DOHH2 (cell line): Measurements from ENCODE around the gene HIGD1B.
"Not testable (repeated sequence)": the region's sequence is repeated elsewhere in the genome, so short reads cannot be mapped to it uniquely, and the experiment has no call there.

ENCODE experiments used
- H3F3A ChIP-seq: fragments of 200-600 bp; sonication (generic), shearing (Covaris generic); 2 replicates; pipeline ENCODE4 v1.6.0; 2016; ENCODE audit warnings: antibody characterized with exemption, mild to moderate bottlenecking; ENCODE audit not compliant: control insufficient read depth, insufficient read depth
- H3K27ac ChIP-seq: fragments of 200-600 bp; sonication (generic); 2 replicates; pipeline ENCODE4 v1.5.1; 2014; ENCODE audit warnings: low read depth, mild to moderate bottlenecking, low read length, moderate library complexity
- H3K27me3 ChIP-seq: fragments of 200-600 bp; sonication (generic); 2 replicates; pipeline ENCODE4 v1.6.1; 2014; ENCODE audit warnings: mild to moderate bottlenecking, low read length, mixed read lengths; ENCODE audit not compliant: control insufficient read depth
- H3K36me3 ChIP-seq: fragments of 200-600 bp; sonication (generic); 2 replicates; pipeline ENCODE4 v1.6.1; 2014; ENCODE audit warnings: mild to moderate bottlenecking, low read length, moderate library complexity, mixed read lengths; ENCODE audit not compliant: control insufficient read depth
- H3K4me1 ChIP-seq: fragments of 200-600 bp; sonication (generic); 2 replicates; pipeline ENCODE4 v1.6.1; 2014; ENCODE audit warnings: mild to moderate bottlenecking, low read length, mixed read lengths; ENCODE audit not compliant: control insufficient read depth
- H3K4me2 ChIP-seq: fragments of 200-600 bp; sonication (generic); 2 replicates; pipeline ENCODE4 v1.6.0; 2014; ENCODE audit warnings: mild to moderate bottlenecking, low read length, moderate library complexity
- H3K4me3 ChIP-seq: fragments of 200-600 bp; sonication (generic); 2 replicates; pipeline ENCODE4 v1.5.1; 2014; ENCODE audit warnings: mild to moderate bottlenecking, low read length, mixed read lengths
- H3K79me2 ChIP-seq: fragments of 200-600 bp; sonication (generic); 2 replicates; pipeline ENCODE4 v1.6.1; 2014; ENCODE audit warnings: mild to moderate bottlenecking, low read length, mixed read lengths; ENCODE audit not compliant: control insufficient read depth
- H3K9me2 ChIP-seq: fragments of 200-600 bp; sonication (generic); replicated peaks from 2 replicates; pipeline ENCODE4 v1.6.1; 2014; ENCODE audit warnings: mild to moderate bottlenecking, low read length, mixed read lengths; ENCODE audit not compliant: control insufficient read depth
- H3K9me3 ChIP-seq: fragments of 200-600 bp; sonication (generic); 2 replicates; pipeline ENCODE4 v1.6.1; 2014; ENCODE audit warnings: antibody characterized with exemption, low read length, mixed read lengths; ENCODE audit not compliant: control insufficient read depth, insufficient read depth
- H4K20me1 ChIP-seq: fragments of 200-600 bp; sonication (generic); 2 replicates; pipeline ENCODE4 v1.6.0; 2014; ENCODE audit warnings: low read depth, mild to moderate bottlenecking, antibody characterized with exemption, low read length, moderate library complexity; ENCODE audit not compliant: control insufficient read depth, insufficient read depth
- EZH2phosphoT487 ChIP-seq: fragments of 200-600 bp; sonication (generic); IDR thresholded peaks from 2 replicates; pipeline ENCODE4 v1.6.1; 2017; ENCODE audit warnings: borderline replicate concordance, mild to moderate bottlenecking, antibody characterized with exemption, low read length, moderate library complexity, mixed read lengths
- TF ChIP-seq, protein P1 (sequence below): fragments of 200-600 bp; sonication (generic); IDR thresholded peaks from one replicate; pipeline ENCODE4 v1.5.1; 2014; ENCODE audit warnings: antibody characterized with exemption, mild to moderate bottlenecking, low read depth, low read length; ENCODE audit not compliant: poor library complexity, severe bottlenecking

The HIGD1B gene

DNA sequence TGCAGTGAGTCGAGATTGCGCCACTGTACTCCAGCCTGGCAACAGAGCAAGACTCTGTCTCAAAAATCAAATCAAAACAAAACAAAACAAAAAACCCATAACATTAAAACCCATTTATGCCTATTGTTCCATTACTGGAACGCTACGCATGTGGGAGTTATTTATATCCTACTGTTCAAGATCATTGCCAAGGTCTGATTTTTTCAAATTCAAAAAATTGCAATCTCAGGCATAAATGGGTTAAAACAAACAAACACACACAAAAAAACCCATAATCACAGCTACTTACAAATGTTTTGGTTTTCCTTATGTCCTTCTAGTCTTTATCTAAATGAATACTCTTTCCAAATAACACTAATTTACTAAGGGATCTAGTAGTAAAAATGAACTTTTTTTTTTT lies 35.4 kb upstream of the HIGD1B start:
- Histone ChIP-seq H3F3A (no peaks in the 10 kb centered on the region), H4K20me1 (peaks cover 8% of the 10 kb centered on the region; the same call in 1 of the 2 replicates), H3K27me3 (no peaks in the 10 kb centered on the region), H3K9me3 (no peaks in the 10 kb centered on the region), H3K4me2 (no peak overlapping the region), H3K4me3 (no peak overlapping the region), H3K4me1 (no peaks in the 10 kb centered on the region), H3K9me2 (no peaks in the 10 kb centered on the region), H3K27ac (no peak overlapping the region), H3K36me3 (peaks cover 12% of the 10 kb centered on the region), H3K79me2 (peaks cover 97% of the 10 kb centered on the region)
- TF ChIP-seq, protein P1, sequence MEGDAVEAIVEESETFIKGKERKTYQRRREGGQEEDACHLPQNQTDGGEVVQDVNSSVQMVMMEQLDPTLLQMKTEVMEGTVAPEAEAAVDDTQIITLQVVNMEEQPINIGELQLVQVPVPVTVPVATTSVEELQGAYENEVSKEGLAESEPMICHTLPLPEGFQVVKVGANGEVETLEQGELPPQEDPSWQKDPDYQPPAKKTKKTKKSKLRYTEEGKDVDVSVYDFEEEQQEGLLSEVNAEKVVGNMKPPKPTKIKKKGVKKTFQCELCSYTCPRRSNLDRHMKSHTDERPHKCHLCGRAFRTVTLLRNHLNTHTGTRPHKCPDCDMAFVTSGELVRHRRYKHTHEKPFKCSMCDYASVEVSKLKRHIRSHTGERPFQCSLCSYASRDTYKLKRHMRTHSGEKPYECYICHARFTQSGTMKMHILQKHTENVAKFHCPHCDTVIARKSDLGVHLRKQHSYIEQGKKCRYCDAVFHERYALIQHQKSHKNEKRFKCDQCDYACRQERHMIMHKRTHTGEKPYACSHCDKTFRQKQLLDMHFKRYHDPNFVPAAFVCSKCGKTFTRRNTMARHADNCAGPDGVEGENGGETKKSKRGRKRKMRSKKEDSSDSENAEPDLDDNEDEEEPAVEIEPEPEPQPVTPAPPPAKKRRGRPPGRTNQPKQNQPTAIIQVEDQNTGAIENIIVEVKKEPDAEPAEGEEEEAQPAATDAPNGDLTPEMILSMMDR = no peak
- no peak for TF ChIP-seq EZH2phosphoT487

DNA sequence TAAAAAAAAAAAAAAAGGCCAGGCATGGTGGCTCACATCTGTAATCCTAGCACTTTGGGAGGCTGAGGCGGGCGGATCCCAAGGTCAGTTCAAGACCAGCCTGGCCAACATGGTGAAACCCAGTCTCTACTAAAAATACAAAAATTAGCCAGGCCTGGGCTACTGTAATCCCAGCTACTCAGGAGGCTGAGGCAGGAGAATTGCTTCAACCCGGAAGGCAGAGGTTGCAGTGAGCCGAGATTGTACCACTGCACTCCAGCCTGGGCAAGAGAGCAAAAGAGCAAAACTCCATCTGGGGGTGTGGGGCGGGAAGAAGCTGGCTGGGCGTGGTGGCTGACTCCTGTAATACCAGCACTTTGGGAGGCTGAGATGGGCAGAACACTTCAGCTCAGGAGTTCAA lies 29.2 kb upstream of the HIGD1B start:
- H3K4me1 ChIP-seq, H4K20me1 ChIP-seq, H3K4me3 ChIP-seq, H3K27ac ChIP-seq, H3K9me3 ChIP-seq, H3F3A ChIP-seq, H3K9me2 ChIP-seq, H3K27me3 ChIP-seq, H3K4me2 ChIP-seq: not testable (repeated sequence)
- Histone ChIP-seq H3K79me2 (peaks cover 96% of the 10 kb centered on the region), H3K36me3 (peaks cover 20% of the 10 kb centered on the region)

DNA sequence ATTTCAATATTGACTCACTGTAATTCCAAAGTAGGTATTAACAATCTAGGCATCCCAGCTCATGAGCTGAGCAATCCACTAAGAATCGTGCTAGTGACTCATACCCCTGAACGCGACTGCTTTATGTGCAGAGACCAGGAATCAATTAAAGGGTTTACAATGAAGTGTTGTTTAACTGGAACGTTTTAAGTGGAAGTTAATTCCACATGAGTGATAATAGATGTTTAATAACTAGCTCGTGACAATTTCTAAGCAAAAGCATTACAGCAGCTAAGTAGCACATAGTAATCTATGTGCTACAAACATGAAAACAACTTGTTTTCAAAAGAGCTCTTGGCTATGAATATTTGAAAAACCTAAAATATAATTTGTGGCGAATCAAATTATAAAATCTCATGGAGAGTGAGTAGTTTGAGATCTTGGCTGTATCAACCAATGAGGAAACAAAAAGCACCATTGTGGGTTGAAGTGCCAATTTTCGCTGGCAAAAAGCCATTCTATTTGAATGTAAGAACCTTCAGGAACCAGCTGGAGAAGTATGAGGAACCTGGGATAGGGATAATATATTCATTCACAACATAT lies 27.0 kb upstream of the HIGD1B start:
- no peaks in the 10 kb centered on the region for H3K9me3 ChIP-seq
- no peaks in the 10 kb centered on the region for H3K27me3 ChIP-seq
- H3F3A ChIP-seq = peaks cover 5% of the 10 kb centered on the region; the same call in 1 of the 2 replicates
- H3K9me2 ChIP-seq = no peaks in the 10 kb centered on the region
- peaks cover 96% of the 10 kb centered on the region for H3K79me2 ChIP-seq
- peaks cover 4% of the 10 kb centered on the region for H3K4me1 ChIP-seq
- no peak overlapping the region for H3K4me2 ChIP-seq
- peaks cover 8% of the 10 kb centered on the region for H4K20me1 ChIP-seq
- TF ChIP-seq, protein P1 = no peak
- no peak for TF ChIP-seq EZH2phosphoT487
- H3K27ac ChIP-seq = no peak overlapping the region
- H3K4me3 ChIP-seq = no peak overlapping the region
- H3K36me3 ChIP-seq = peaks cover 25% of the 10 kb centered on the region

DNA sequence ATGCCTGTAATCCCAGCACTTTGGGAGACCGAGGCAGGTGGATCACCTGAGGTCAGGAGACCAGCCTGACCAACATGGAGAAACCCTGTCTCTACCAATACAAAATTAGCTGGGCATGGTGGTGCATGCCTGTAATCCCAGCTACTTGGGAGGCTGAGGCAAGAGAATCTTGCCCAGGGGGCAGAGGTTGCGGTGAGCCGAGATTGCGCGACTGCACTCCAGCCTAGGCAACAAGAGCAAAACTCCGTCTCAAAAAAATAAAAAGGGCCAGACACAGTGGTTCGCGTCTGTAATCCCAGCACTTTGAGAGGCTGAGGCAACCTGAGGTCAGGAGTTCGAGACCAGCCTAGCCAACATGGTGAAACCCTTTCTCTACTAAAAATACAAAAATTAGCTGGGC lies 22.4 kb upstream of the HIGD1B start:
- not testable (repeated sequence) for H3K9me2 ChIP-seq, H3K27me3 ChIP-seq, H3K27ac ChIP-seq, H4K20me1 ChIP-seq, H3K9me3 ChIP-seq, H3K4me2 ChIP-seq, H3K4me3 ChIP-seq, H3F3A ChIP-seq
- peaks cover 31% of the 10 kb centered on the region for H3K4me1 ChIP-seq
- H3K36me3 ChIP-seq = peaks cover 26% of the 10 kb centered on the region
- peaks cover 96% of the 10 kb centered on the region for H3K79me2 ChIP-seq
